MM.1S (cell line): ENCODE results near the gene TCF12.

Experiments used
- DNase-seq: peaks from one replicate; pipeline ENCODE4 v3.0.0-alpha.2; 2015
- H2AFZ ChIP-seq: fragments of 300-600 bp; sonication (generic); 2 replicates; pipeline ENCODE4 v1.6.0; 2016; ENCODE audit warnings: antibody characterized with exemption, low read length
- H3F3A ChIP-seq: fragments of 300-600 bp; sonication (generic); 2 replicates; pipeline ENCODE4 v1.6.1; 2016; ENCODE audit warnings: mild to moderate bottlenecking, antibody characterized with exemption, low read length, moderate library complexity, mixed read lengths; ENCODE audit not compliant: insufficient read depth
- H3K27ac ChIP-seq: fragments of 300-600 bp; sonication (generic); 2 replicates; pipeline ENCODE4 v1.5.1; 2016; ENCODE audit warnings: mild to moderate bottlenecking, low read length
- H3K27me3 ChIP-seq: fragments of 300-600 bp; sonication (generic); replicated peaks from 2 replicates; pipeline ENCODE4 v1.6.0; 2016; ENCODE audit warnings: low read length; ENCODE audit not compliant: insufficient read depth
- H3K36me3 ChIP-seq: fragments of 300-600 bp; sonication (generic); replicated peaks from 2 replicates; pipeline ENCODE4 v1.6.1; 2016; ENCODE audit warnings: mild to moderate bottlenecking, low read length, mixed read lengths; ENCODE audit not compliant: insufficient read depth
- H3K4me1 ChIP-seq: fragments of 300-600 bp; sonication (generic); 2 replicates; pipeline ENCODE4 v1.6.1; 2016; ENCODE audit warnings: low read length, mixed read lengths
- H3K4me2 ChIP-seq: fragments of 300-600 bp; sonication (generic); 2 replicates; pipeline ENCODE4 v1.6.0; 2016; ENCODE audit warnings: low read depth, low read length
- H3K4me3 ChIP-seq: fragments of 300-600 bp; sonication (generic); 2 replicates; pipeline ENCODE4 v1.5.1; 2016; ENCODE audit warnings: low read length, mixed read lengths
- H3K79me2 ChIP-seq: fragments of 300-600 bp; sonication (generic); 2 replicates; pipeline ENCODE4 v1.6.1; 2016; ENCODE audit warnings: mixed run types, low read length, mixed read lengths
- H3K9ac ChIP-seq: fragments of 300-600 bp; sonication (generic); 2 replicates; pipeline ENCODE4 v1.6.1; 2016; ENCODE audit warnings: low read length, mixed read lengths
- H3K9me2 ChIP-seq: fragments of 300-600 bp; sonication (generic); replicated peaks from 2 replicates; pipeline ENCODE4 v1.6.1; 2016; ENCODE audit warnings: mild to moderate bottlenecking, low read length, mixed read lengths; ENCODE audit not compliant: insufficient read depth
- H3K9me3 ChIP-seq: fragments of 300-600 bp; sonication (generic); replicated peaks from 2 replicates; pipeline ENCODE4 v1.6.1; 2016; ENCODE audit warnings: mild to moderate bottlenecking, low read length, mixed read lengths; ENCODE audit not compliant: insufficient read depth
- H4K20me1 ChIP-seq: fragments of 300-600 bp; sonication (generic); 2 replicates; pipeline ENCODE4 v1.6.1; 2016; ENCODE audit warnings: mild to moderate bottlenecking, low read length, moderate library complexity, mixed read lengths; ENCODE audit not compliant: insufficient read depth
- EZH2 ChIP-seq: fragments of 300-600 bp; sonication (generic); optimal IDR thresholded peaks from 2 replicates; pipeline ENCODE3; 2017; ENCODE audit warnings: low read depth, mild to moderate bottlenecking, antibody characterized with exemption, low read length, mixed read lengths
- EZH2phosphoT487 ChIP-seq: fragments of 300-600 bp; sonication (generic); IDR thresholded peaks from 2 replicates; pipeline ENCODE4 v1.6.1; 2018; ENCODE audit warnings: antibody characterized with exemption, low read length
- TF ChIP-seq, protein P1 (sequence below): fragments of 300-600 bp; sonication (generic); IDR thresholded peaks from 2 replicates; pipeline ENCODE4 v1.5.1; 2016; ENCODE audit warnings: antibody characterized with exemption, low read length, mixed read lengths

TCF12 gene

GRCh38 chr15:56871867-56872266, 46.6 kb upstream of the TCF12 start:
- Histone ChIP-seq H3K4me1 (no peaks in the 10 kb centered on the region), H3K27ac (no peak overlapping the region), H2AFZ (no peak overlapping the region), H3K4me3 (no peak overlapping the region), H3K9ac (no peak overlapping the region), H3K4me2 (no peak overlapping the region), H4K20me1 (no peaks in the 10 kb centered on the region), H3K9me2 (no peaks in the 10 kb centered on the region), H3K27me3 (no peaks in the 10 kb centered on the region), H3F3A (no peaks in the 10 kb centered on the region), H3K9me3 (no peaks in the 10 kb centered on the region), H3K36me3 (no peaks in the 10 kb centered on the region), H3K79me2 (no peaks in the 10 kb centered on the region)
- TF ChIP-seq EZH2phosphoT487 (no peak), EZH2 (no peak)
- TF ChIP-seq, protein P1, sequence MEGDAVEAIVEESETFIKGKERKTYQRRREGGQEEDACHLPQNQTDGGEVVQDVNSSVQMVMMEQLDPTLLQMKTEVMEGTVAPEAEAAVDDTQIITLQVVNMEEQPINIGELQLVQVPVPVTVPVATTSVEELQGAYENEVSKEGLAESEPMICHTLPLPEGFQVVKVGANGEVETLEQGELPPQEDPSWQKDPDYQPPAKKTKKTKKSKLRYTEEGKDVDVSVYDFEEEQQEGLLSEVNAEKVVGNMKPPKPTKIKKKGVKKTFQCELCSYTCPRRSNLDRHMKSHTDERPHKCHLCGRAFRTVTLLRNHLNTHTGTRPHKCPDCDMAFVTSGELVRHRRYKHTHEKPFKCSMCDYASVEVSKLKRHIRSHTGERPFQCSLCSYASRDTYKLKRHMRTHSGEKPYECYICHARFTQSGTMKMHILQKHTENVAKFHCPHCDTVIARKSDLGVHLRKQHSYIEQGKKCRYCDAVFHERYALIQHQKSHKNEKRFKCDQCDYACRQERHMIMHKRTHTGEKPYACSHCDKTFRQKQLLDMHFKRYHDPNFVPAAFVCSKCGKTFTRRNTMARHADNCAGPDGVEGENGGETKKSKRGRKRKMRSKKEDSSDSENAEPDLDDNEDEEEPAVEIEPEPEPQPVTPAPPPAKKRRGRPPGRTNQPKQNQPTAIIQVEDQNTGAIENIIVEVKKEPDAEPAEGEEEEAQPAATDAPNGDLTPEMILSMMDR: no peak
- DNase-seq: no peak

GRCh38 chr15:56877255-56877970, 41.0 kb upstream of the TCF12 start:
- Histone ChIP-seq H3K36me3 (no peaks in the 10 kb centered on the region), H3K9me3 (no peaks in the 10 kb centered on the region), H3K27ac (no peak overlapping the region), H3K9me2 (no peaks in the 10 kb centered on the region), H3K27me3 (no peaks in the 10 kb centered on the region), H3F3A (no peaks in the 10 kb centered on the region), H3K4me3 (no peak overlapping the region), H3K4me1 (no peaks in the 10 kb centered on the region), H3K9ac (no peak overlapping the region), H3K4me2 (no peak overlapping the region), H4K20me1 (no peaks in the 10 kb centered on the region), H2AFZ (no peak overlapping the region), H3K79me2 (no peaks in the 10 kb centered on the region)
- TF ChIP-seq EZH2: no peak
- TF ChIP-seq, protein P1: no peak
- TF ChIP-seq EZH2phosphoT487: no peak
- DNase-seq: no peak

- no peaks in the 10 kb centered on the region for H3K27me3 ChIP-seq
- no peak overlapping the region for H3K4me2 ChIP-seq
- H3K9me3 ChIP-seq: no peaks in the 10 kb centered on the region
- H3K79me2 ChIP-seq: no peaks in the 10 kb centered on the region
- no peak overlapping the region for H3K9ac ChIP-seq
- H3K27ac ChIP-seq: no peak overlapping the region
- no peaks in the 10 kb centered on the region for H3F3A ChIP-seq
- H3K36me3 ChIP-seq: no peaks in the 10 kb centered on the region
- no peaks in the 10 kb centered on the region for H3K4me1 ChIP-seq
- H3K9me2 ChIP-seq: no peaks in the 10 kb centered on the region
- no peaks in the 10 kb centered on the region for H4K20me1 ChIP-seq
- DNase-seq: no peak
- no peak overlapping the region for H3K4me3 ChIP-seq
- TF ChIP-seq EZH2 (no peak), EZH2phosphoT487 (no peak)
- TF ChIP-seq, protein P1: no peak
- no peak overlapping the region for H2AFZ ChIP-seq
Observed at GRCh38 chr15:56879502-56879901, 38.9 kb upstream of the TCF12 start.
